Activated B cell treated with CpG ODN at 0.5 μM for 24 hours (primary cell): Measurements from ENCODE around the gene DVL3. TPM values are rescaled to one million over a fixed set of nuclear protein-coding genes. Genes with fewer than 3 reads are reported as not detected.

ENCODE experiments used
- ATAC-seq: fragments of 200-7000 bp; cut with Tn5 transposase; one replicate; pipeline ENCODE4 v1.10.0; 2021; ENCODE audit warnings: low read depth, mild to moderate bottlenecking, moderate library complexity
- CTCF ChIA-PET: fragments of 350-600 bp; sonication (Branson Sonifier 250); formaldehyde crosslinking; loops from one replicate; lab custom pipeline; 2021; ENCODE audit warnings: antibody characterized with exemption; lab: Charles Lee
- POLR2A ChIA-PET: fragments of 350-600 bp; sonication (Branson Sonifier 250); formaldehyde crosslinking; loops from one replicate; lab custom pipeline; 2021; ENCODE audit warnings: antibody characterized with exemption; lab: Charles Lee
- DNase-seq: peaks from one replicate; pipeline ENCODE4 v3.0.0; 2022
- H3K27ac Mint-ChIP-seq: one replicate; pipeline ENCODE4 v1.8.0; 2020; ENCODE audit warnings: mixed read lengths
- H3K27me3 Mint-ChIP-seq: one replicate; pipeline ENCODE4 v1.8.0; 2021; ENCODE audit warnings: mixed read lengths
- H3K36me3 Mint-ChIP-seq: one replicate; pipeline ENCODE4 v1.8.0; 2021; ENCODE audit warnings: low read depth, mixed read lengths
- H3K4me1 Mint-ChIP-seq: one replicate; pipeline ENCODE4 v1.8.0; 2021; ENCODE audit warnings: mixed read lengths
- H3K4me3 Mint-ChIP-seq: one replicate; pipeline ENCODE4 v1.8.0; 2020; ENCODE audit warnings: mild to moderate bottlenecking, mixed read lengths
- H3K9me3 Mint-ChIP-seq: one replicate; pipeline ENCODE4 v1.8.0; 2020; ENCODE audit warnings: mixed read lengths
- CTCF ChIP-seq: fragments of 200-600 bp; IDR thresholded peaks from one replicate; pipeline ENCODE4 v1.8.0; 2022; ENCODE audit warnings: antibody characterized with exemption, mild to moderate bottlenecking
- intact Hi-C: fragments of 100-400 bp; cut with micrococcal nuclease; formaldehyde crosslinking; loops from one replicate; pipeline ENCODE4 v1.15.1; 2024
- total RNA-seq: library from RNA; stranded (reverse); gene quantifications from 2 replicates; pipeline ENCODE4 v1.2.3, GENCODE V29; 2022

The DVL3 gene
- total RNA-seq, 1 donor from 2014 or later: 54.2 TPM

- no peak for TF ChIP-seq CTCF
- no peaks in the 10 kb centered on the region for H3K27me3 Mint-ChIP-seq
- no peak overlapping the region for H3K27ac Mint-ChIP-seq
- DNase-seq: no peak
- peaks cover 61% of the 10 kb centered on the region for H3K36me3 Mint-ChIP-seq
- no peak overlapping the region for H3K4me3 Mint-ChIP-seq
- ATAC-seq: no peak
- H3K4me1 Mint-ChIP-seq: peaks cover 8% of the 10 kb centered on the region
- no peaks in the 10 kb centered on the region for H3K9me3 Mint-ChIP-seq
- ChIA-PET POLR2A (interaction anchor here (0.5 kb wide), 1 partner anchor 144 kb away, joined by 4 read pairs; no protein-coding TSS in a partner anchor), CTCF (no interaction called here)
- intact Hi-C loops: no loop called here
Observed at GRCh38 chr3:184169896-184170875, 15.0 kb downstream of the DVL3 start.

- ATAC-seq (no peak), DNase-seq (no peak)
- intact Hi-C loops: no loop called here
- peaks cover 49% of the 10 kb centered on the region for H3K36me3 Mint-ChIP-seq
- POLR2A ChIA-PET: no interaction called here
- CTCF ChIA-PET: no interaction called here
- H3K4me1 Mint-ChIP-seq: peaks cover 22% of the 10 kb centered on the region
- no peak for TF ChIP-seq CTCF
- H3K27ac Mint-ChIP-seq: no peak overlapping the region
- no peaks in the 10 kb centered on the region for H3K9me3 Mint-ChIP-seq
- no peak overlapping the region for H3K4me3 Mint-ChIP-seq
- H3K27me3 Mint-ChIP-seq: no peaks in the 10 kb centered on the region
Observed at GRCh38 chr3:184171562-184171961, 16.4 kb downstream of the DVL3 start.

GRCh38 chr3:184172681-184173373 lies 17.6 kb downstream of the DVL3 start:
- Mint-ChIP-seq H3K9me3 (no peaks in the 10 kb centered on the region), H3K27ac (no peak overlapping the region), H3K4me3 (no peak overlapping the region), H3K27me3 (no peaks in the 10 kb centered on the region), H3K36me3 (peaks cover 45% of the 10 kb centered on the region), H3K4me1 (peaks cover 32% of the 10 kb centered on the region)
- no peak for TF ChIP-seq CTCF
- CTCF ChIA-PET: no interaction called here
- POLR2A ChIA-PET: interaction anchor here (0.6 to 3.4 kb wide), 4 partner anchors 8 to 38 kb away, joined by 3 to 21 read pairs (median 3); partner anchors contain the start of genes ABCF3 and EIF2B5
- ATAC-seq (no peak), DNase-seq (no peak)
- intact Hi-C loops: no loop called here

GRCh38 chr3:184173374-184173722 lies 18.2 kb downstream of the DVL3 start:
- intact Hi-C loops: no loop called here
- TF ChIP-seq CTCF: no peak
- H3K4me3 Mint-ChIP-seq: no peak overlapping the region
- H3K27ac Mint-ChIP-seq: no peak overlapping the region
- peaks cover 37% of the 10 kb centered on the region for H3K4me1 Mint-ChIP-seq
- H3K36me3 Mint-ChIP-seq: peaks cover 48% of the 10 kb centered on the region
- DNase-seq: no peak
- H3K9me3 Mint-ChIP-seq: no peaks in the 10 kb centered on the region
- POLR2A ChIA-PET: interaction anchor here (1.0 to 3.4 kb wide), 5 partner anchors 13 to 76 kb away, joined by 3 to 21 read pairs (median 5); partner anchors contain the start of genes ABCF3, EEF1AKMT4 and EIF2B5
- no peaks in the 10 kb centered on the region for H3K27me3 Mint-ChIP-seq
- no peak for ATAC-seq
- CTCF ChIA-PET: interaction anchor here (0.6 kb wide), 1 partner anchor 76 kb away, joined by 4 read pairs; the partner anchor contains the start of gene EEF1AKMT4
